HG03066 (cell line): Measurements from ENCODE around the gene INHBB.

Experiments
- ATAC-seq: cut with Tn5 transposase; IDR thresholded peaks from one replicate; pipeline ENCODE4 v1.9.1; 2021; ENCODE audit warnings: low read depth; ENCODE audit not compliant: unreplicated experiment

INHBB gene

DNA sequence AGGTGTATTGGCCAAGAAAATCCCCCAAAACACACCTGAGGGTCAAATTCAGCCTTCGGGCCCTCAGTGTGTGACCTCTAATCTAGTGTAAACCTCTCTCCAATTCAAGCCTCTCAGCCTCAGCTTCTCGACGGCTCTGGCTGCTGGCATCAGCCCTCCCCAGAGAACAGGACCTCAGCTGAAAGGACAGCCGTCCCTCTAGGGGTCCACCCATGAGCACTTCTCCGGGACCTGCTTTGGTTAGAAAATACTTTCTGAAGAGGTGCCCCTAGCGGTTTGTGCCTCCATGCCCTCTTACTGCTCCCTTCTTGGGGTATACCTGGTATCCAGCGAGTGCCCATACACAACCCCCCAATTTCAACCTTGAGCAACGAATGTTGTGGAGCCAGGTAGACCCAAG lies 48.8 kb downstream of the INHBB start:
- no peak for ATAC-seq

DNA sequence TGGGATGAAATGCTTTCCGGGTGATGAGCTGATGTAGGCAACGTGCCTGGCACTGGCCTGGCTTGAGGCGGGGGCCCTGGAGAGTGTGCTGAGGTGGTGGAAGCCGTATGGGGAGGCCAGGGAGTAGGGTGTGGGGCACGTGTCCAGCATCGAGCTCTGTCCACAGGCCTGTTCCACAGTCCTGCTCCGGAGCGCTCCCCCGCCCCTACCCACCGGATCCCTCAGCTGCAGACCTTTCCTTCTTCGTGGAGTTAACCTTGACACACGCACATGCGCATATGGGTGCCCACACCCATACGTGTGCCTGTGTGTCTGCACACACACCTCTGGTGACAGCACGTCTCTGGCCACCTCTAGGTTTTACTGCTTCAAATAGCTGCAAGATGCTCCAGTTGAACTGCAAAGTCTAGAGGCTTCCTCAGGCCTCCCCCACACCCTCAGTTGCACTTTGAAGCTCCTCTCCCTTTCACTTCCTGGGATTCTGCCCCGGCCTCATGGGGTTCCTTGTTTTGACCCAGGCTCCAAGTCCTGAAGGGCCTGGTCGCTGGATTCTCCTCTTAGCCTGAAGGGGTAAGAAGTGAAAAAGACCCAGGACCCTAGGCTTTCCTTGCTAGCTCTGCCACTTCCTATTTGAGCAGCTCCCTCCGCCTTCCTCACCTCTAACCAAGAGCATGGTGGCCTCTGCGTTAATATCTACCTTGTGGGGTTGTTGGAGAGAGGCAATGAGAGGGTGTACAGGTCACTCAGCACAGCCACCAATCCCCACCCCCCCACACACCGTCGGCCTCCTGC lies 49.5 kb downstream of the INHBB start:
- ATAC-seq = no peak

DNA sequence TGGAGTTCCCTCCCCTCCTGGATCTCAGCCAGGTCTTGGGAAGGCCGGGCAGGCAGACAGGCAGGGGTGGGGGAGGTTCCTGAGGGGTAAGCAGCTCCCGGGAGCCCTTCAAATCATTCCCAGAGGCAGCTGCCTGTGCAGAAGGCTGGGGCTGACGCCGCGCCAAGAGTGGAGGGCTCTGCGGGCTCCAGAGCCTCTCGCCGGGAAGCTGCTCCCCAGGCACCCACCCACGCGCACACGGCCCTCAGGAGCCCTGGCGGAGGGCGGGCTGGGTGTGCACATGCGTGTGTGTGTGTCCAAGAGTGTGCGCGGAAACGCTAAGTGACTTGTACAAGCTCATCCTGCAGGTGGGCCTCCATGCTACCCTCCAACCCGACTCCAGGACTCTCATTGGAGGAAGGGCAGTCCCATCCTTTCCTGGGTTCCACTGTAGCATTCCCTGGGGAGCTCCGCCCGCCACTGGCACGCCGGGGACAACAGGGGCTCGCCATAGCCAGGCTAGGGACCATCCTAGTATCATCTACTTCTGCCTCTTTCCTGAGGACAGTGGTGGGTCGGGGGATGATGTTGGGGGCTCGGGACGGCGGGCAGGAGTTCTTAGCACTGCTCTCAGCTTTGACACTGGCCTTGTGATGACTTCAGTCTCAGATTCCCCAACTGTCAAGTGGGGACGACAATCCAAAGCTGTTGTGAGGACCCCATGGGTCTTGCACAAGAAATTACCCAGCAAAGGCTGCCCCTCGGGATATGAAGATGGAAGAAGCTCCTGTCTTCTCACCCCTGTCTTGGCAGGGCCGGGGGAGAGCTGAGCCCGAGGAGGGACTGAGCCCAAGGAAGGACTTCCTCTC lies 50.3 kb downstream of the INHBB start:
- ATAC-seq = no peak

DNA sequence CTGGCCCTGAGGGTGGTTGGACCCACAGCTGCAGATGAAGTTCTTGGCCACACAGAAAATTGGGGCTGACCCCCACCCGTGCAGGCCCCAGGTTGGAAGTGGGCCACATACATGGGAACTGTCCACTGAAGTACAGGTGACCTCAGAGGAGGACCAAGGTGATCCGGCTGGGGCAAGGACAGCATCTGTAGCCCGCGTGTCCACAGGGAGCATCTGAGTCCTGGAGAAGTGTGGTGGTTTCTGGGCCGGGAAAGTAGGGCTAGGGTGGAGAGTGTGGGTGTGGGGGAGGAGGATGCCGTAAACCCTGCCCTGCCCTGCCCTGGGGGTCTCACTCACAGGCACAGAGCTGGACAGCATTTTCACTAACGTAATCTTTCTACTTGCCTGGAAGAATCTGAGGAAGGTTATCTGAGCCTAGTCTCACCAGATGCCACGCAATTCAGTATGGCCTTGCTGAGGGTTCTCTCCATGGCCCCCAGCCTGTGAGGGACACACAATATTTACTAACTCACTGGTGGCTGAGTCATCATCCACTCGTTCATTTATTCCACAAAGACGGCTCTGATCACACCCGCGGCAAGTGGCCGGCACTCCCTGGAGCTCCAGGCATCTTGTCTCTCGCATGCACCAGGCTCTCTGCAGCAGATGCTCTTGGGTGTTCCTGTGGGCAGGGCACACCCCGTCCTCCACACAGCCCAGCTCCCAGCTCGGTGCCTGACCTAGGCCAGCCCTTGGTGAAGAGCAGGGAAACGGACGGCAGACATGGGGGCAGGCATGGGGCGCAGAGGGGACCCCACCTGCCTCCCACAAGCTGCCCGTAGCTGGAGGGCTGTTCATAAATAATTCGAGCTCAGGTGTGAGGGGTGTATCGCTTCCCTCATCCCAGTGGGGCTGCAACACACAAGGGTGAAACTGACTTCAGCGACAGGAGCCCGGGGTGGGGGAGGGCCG lies 51.2 kb downstream of the INHBB start:
- ATAC-seq = no peak

DNA sequence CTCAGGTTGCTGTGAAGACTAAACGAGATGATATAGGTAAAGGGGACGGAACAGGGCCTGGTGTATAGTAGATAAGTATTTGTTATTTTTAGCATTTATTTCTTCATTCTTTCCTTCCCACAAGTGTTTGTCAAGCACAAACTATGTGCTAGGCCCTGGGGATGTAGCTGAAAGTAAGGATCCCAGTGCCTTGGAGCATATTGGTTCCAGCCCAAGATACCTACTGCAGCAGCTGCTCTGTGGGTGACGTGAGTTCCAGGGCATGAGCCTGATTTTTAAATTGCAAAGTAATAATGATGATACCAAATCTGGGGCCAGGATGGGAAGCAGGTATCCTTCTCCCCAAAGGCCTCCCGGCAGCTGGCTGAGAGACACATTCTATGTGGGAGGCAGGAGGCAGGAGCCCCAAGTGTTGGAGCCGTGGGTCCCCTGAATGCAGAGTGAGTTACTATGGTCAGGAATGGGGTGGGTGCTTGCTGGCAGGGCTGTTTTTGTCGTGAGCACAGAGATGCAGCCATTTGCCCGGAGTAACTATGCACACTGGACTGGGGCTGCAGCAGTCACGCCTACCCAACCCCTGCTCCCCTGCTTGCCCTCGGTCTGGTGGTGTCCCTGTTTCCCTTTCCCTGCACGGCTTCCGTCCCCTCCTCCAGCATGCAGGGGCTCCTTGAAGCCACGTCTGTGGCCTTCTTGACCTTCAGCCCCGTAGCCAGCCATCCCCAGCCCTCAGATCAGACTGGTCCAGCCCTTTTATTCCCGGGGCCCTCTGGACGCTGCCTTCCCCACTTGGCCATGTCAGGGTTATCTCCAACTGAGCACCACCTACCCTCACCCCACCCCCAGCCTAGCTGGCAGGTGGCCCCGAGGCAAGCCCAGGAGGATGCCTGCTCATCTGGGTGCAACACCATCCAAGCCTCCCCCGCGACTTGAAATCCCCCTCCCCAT lies 52.4 kb downstream of the INHBB start:
- no peak for ATAC-seq

DNA sequence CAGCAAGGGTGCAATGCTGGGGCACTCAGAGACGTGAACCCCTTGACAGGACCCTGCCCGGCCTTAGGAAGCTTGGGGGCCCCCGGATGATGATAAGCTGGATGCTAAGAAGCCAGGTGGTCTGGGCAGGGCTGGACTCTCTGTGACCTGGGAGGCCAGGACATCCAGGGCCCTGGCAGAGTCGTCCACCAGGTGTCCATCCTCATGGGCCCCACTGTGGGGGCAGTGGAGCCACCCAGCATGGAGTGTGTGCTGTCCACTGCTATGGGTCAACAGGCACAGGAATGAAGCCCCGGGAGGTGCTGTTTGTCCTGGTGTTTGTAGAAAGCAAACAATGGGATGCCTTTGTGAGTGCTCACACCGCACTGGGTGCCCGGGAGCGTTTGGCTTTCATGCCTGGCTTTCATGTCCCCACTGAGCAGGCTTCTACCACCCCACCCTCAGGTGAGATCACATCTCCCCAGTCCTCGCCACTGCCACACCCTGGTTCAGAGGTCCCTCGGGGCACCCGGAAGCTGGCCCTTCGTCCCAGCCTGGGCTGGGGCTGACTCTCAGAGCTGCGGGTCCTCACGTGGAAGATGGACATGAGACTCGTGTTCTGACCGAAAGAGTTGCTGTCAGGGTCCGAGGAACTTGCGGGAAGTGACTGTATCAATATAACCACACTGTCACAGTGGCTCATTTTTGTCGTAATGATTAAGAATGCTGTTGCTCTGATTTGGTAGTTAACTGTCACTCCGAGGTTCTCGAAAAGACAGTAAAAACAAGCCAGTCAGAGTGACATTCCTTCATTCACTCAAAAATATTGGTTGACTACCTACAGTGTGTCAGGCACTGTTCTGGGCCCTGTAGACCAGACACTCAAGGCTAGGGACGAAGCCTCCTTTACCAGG lies 53.3 kb downstream of the INHBB start:
- ATAC-seq = no peak

DNA sequence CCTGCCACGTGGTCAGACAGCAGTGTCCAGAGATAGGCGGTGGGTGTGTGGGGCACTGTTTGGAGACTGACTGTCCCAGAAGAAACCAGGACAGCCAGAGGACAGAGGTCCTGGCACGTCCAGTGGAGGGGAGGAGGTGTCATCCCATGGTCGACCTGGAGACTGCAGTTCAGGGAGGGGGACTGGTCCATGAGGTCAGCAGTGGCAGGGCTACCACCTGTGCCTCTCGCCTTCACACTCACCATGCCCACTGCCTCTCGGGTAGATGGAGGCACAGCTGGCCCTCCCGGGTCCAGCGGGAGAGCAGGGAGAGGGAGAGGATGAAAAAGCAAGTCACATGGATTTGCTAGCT lies 53.9 kb downstream of the INHBB start:
- ATAC-seq = no peak

DNA sequence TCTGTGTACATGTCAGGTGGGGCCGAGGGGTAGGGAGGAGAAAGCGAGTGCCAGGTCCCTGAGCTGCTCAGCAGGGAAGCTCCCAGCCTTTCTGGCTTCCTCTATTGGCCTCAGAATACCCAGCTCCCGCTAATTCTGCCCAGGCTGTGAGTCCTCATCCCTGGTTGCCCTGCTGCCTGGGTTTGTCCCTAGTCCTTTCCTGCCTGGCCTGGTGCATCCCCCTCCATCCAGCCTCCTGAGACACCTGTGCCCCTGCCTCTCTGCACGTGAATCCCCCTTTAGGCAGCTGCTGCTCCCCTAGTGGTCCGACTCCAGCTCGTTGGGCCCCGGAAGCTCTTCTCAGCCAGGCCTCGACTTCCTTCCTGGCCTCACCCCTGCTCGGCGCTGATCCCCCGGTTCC lies 54.6 kb downstream of the INHBB start:
- ATAC-seq = no peak
